GM19452 (cell line): ENCODE results near the gene BRIP1.
"Not testable (repeated sequence)": the region's sequence is repeated elsewhere in the genome, so short reads cannot be mapped to it uniquely, and the experiment has no call there.

Experiments used
- ATAC-seq: cut with Tn5 transposase; IDR thresholded peaks from one replicate; pipeline ENCODE4 v1.9.1; 2021; ENCODE audit not compliant: unreplicated experiment

The BRIP1 gene

GRCh38 chr17:61733021-61733420 is 130.3 kb downstream of the BRIP1 start:
- ATAC-seq: no peak

DNA sequence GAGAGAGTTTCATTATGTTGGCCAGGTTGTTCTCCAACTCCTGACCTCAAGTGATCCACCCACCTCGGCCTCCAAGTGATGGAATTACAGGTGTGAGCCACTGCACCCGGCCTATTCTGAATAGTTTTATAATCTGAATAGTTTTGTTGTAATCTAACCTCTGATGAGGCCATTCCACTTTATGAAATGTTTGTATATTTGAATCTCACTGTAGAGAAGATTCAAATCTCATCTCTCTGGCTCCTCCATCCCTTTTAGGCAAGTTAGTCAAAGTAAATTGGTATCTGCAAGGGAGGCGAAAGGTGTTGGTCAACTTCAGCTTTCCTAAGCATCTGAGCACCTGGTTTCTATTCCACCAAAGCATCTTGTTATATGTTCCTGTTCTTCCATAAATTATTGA is 131.2 kb downstream of the BRIP1 start:
- ATAC-seq: no peak

DNA sequence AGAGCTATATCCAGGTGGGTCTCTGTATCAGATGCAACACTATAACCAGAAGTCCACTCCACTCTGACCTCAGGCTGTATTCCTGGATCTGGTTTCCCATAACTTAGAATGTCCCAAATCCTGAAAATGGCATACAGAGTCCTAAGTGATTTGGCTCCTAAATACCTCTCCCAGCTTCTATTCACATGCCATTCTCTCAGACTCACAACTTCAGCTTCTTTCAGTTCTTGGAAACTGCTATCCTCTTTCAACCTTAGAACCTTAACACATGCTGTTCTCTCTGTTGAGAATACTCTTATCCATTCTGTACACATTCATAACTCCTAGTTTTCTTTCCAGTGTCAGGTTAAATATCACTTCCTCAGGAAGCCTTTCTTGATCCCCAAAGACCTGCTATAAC is 132.0 kb downstream of the BRIP1 start:
- no peak for ATAC-seq

DNA sequence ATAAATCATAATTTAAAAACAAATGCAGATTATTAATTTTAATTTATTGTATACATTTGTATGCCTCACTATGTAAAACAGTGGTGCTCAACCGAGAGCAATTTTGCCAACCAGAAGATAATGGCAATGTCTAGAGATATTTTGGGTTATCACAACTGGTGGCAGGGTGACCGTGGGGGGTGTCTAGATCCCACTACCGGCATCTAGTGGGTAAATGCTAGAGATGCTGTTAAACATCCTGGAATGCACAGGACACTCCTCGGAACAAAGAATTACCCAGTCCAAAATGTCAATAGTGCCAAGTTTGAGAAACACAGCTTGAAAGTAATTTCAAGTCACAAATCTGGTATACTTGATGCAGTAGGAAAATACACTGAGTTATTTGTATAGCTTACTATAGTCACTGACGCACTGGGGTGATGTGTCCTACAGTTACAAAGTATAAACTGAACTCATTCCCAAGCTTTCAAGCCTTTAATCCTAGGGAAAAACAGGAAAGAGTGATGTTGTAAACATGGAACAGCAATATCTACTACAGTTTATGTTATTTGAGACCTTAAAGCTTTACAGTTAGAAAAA is 133.5 kb downstream of the BRIP1 start:
- no peak for ATAC-seq

GRCh38 chr17:61728297-61728836 is 135.0 kb downstream of the BRIP1 start:
- no peak for ATAC-seq

GRCh38 chr17:61727798-61728197 is 135.5 kb downstream of the BRIP1 start:
- ATAC-seq: not testable (repeated sequence)

DNA sequence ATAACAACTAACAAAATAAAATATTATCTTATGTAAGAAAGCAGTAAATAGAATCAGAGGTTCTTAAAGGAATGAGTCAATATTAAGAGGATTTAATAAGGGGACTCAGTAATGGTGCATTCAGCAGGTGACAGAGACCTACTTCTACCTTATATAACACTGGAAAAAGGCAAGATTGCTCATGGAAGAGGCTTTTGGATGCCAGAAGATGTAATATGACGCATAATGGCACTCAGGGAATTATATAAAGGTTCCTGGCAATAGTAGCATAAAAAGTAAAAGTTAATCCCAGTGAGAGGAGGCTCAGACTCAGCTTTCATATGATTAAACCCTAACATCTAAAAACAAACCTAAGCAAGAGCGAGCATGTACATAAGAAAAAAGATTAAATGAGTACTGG is 136.4 kb downstream of the BRIP1 start:
- no peak for ATAC-seq

- no peak for ATAC-seq
These were observed 138.6 kb downstream of the BRIP1 start for GRCh38 chr17:61724777-61725176.

- no peak for ATAC-seq
These were observed 139.4 kb downstream of the BRIP1 start for GRCh38 chr17:61723914-61724313.

DNA sequence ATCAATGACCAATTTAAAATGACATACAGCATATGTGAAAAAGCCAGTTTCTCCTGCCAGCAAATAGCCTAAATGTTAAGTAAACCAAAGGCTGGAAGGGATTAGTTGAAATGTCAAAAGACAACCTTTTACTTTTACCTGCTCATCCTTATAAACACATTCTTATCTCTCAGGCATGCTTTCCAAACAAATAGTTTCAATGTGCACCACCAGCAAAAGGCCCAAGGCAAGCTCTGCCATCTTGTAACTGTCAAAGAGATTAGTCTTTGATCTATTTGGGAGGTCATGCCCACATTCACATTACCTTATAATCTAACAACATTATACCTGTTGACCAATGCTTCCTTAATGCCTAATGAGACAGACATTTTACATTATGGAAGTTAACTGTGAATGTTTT is 140.1 kb downstream of the BRIP1 start:
- ATAC-seq: no peak

DNA sequence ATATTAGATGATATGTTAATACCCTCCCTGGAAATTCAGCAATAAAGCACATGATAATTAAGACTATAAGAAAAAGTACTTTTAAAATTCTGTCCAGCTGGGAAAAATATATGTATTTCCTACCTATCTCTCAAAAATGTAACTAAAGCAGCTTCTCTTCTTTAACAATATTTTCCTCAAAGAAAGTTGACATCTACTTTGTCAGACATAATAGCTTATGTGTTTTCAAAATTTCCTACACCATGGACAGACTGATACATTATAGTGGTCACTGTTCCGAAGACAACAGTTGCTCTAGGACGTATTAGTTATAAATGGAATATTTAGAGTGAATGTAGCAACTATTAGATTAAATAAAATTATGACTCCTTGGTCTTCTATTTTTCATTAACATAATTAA is 140.9 kb downstream of the BRIP1 start:
- no peak for ATAC-seq

DNA sequence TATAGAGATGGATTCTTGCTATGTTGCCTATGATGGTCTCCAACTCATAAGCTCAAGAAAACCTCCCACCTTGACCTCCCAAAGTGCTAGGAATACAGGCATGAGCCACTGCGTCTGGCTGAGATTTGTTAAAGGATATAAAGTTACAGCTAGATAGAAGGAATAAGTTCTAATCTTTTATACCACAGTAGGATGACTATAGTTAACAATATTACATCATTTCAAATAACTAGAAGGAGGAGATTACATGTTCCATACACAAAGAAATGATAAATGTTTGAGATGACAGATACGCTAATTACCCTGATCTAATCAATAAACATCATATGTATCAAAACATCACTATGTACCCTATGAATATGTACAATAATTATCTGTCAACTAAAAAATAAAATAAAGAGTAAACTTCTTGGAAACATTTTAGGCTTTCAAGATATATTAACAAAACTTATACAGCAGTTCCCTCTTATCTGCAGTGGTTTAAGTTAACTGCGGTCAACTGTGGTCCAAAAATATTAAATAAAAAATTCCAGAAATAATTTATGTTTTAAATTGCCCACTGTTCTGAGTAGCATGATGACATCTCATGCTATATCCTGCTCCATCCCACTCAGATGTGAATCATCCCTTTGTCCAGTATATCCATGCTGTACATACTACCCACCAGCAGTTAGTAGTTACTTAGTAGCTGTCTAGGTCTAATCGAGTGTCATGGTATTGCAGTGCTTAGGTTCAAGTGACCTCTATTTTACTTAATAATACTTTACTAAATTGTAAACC is 143.1 kb downstream of the BRIP1 start:
- ATAC-seq: no peak

- ATAC-seq: not testable (repeated sequence)
These were observed 144.1 kb downstream of the BRIP1 start for GRCh38 chr17:61719220-61719619.

DNA sequence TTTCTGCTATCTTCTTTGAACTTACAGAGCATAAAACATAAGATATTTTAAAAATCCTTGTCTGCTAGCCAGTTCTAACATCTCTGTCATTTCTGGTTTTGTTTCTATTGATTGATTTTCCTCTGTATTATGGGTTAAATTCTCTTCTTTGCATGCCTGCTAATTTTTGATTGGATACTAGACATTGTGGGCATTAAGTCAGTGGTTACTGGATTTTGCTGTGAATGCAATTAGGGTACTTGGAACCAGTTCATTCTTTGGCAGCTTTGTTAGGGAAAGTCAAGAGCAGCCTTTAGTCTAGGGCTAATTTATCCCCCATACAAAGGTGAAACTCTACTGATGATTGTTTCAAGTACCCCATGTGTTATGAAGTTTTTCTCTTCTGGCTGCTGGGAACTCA is 145.3 kb downstream of the BRIP1 start:
- no peak for ATAC-seq

DNA sequence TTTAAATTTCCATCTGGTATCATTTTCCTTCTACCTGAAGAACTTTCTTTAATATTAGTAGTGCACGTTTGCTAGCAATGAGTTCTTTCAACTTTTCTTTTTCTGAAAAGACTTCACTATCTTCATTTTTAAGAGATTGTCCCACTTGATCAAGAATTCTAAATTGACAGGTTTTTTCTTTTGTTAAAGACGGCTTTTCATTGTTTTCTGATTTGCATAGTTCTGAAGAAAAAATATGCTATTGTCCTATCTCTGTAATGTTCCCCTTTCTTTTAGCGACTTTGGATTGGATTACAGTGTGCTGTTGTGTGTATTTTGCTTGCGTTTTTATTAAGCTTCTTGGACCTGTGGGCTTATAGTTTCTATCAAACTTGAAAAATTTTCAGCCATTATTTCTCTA is 146.0 kb downstream of the BRIP1 start:
- no peak for ATAC-seq

DNA sequence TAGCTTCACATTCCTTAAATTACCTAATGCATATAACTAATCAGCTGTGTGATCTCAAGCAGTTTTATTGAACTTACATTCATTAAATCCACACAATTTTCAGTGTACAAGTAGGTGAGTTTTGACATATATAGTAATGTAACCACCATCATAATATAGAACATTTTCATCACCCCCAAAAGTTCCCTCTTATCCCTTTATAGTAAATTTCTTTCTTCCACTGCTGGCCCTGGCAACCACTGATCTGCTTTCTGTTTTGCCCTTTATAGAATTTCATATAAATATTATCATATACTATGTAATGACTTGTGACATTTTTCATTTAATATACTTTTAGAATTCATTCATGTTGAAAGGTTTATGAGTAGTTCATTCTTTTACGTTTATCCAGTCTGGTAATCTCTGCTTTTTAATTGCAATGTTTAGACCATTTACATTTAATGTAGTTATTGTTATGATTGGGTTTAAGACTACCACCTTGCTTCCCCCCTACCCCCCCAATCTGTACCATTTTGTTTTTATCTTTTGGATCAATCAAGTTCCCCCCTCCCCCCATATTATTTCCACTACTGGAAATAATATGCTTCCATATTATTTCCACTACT is 147.0 kb downstream of the BRIP1 start:
- no peak for ATAC-seq

DNA sequence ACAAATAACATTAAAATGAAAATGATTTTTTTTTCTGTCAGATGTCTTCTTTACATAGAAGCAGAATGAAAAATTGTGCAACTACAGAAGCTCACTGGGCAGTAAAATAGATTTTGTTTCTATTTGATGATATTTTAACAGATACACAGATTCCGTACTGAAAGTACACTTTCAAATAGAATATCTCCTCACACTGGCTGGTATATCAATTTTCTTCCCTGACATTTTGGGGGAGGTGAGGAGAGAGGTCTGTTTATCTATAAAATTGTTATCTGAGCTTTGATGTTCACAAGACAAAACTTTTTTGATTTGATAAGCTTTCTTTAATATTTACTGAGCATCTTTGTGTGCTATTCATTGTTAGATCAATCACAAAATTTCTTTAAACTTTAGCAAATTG is 148.0 kb downstream of the BRIP1 start:
- no peak for ATAC-seq

DNA sequence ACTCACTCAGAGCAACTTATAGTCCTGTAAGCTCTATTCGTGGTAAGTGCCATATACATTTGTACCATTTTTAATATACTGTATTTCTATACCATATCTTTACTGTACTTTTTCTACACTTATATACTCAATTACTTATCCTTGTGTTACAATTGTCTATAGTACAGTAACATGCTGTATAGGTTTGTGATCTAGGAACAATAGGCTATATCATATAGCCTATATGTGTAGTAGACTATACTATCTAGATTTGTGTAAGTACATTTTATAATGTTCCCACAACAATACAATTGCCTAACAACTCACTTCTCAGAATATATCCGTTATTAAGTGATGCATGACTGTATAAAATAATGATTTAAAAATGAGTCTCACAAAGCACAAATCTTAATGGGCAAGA is 149.0 kb downstream of the BRIP1 start:
- ATAC-seq: no peak

DNA sequence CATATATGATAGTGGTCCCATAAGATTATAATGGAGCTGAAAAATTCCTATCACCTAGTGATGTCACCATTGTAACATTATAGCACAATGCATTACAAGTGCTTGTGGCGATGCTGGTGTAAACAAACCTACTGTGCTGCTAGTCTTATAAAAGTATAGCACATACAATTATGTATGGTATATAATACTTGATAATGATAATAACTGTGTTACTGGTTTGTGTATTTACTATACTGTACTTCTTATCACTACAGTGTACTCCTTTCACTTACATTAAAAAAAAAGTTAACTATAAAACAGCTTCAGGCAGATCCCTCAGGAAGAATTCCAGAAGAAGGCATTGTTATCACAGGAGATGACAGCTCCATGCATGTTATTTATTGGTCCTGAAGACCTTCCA is 150.3 kb downstream of the BRIP1 start:
- no peak for ATAC-seq

- ATAC-seq: no peak
These were observed 152.8 kb downstream of the BRIP1 start for GRCh38 chr17:61710546-61710945.

DNA sequence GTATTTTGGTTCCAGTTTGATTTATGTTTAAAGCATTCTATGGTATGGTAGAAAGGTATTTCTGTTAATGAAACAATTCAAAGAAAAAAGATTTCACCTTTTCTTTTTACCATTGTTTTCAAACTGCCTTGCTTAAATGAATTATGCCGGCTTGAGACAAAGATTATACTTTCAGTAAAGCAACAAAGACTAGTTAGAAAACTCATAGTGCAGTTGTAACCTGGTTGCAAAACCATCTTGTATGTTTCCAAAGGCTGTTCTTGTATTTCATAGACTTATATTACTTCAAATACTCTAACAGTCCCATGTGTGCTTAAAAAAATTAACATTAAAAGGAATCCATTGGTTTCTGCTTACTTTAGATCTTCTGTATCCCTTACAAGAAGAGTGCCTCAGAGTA is 153.8 kb downstream of the BRIP1 start:
- ATAC-seq: no peak

DNA sequence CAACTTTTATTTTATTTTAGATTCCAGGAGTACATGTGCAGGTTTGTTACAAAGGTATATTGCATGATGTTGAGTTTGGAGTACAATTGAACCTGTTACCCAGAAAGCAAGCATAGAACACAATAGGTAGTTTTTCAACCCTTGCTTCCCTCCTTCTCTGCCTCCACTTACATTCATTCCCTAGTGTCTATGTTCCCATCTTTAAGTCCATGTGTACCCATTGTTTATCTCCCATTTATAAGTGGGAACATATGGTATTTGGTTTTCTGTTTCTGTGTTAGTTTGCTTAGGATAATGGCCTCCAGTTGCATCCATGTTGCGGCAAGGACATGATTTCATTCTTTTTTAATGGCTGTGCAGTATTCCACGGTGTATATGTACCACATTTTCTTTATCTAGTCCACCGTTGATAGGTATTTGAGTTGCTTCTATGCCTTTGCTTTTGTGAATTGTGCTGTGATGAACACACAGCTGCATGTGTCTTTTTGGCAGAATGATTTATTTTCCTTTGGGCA is 158.3 kb downstream of the BRIP1 start:
- no peak for ATAC-seq
